ENCODE results near the gene SMIM14.
"Not testable (repeated sequence)": the region's sequence is repeated elsewhere in the genome, so short reads cannot be mapped to it uniquely, and the experiment has no call there.

Gene SMIM14

GRCh38 chr4:39518484-39518883, 120.2 kb downstream of the SMIM14 start:
- Histone ChIP-seq H3K27me3 (ENCODE audit: control insufficient read depth, low read length) (no peaks in the 10 kb centered on the region), H3K4me2 (ENCODE audit: low read length) (no peak overlapping the region), H3K9me3 (ENCODE audit: control insufficient read depth, insufficient read depth, low read length) (no peaks in the 10 kb centered on the region), H3K27ac (ENCODE audit: low read depth, low read length) (no peak overlapping the region), H3K4me1 (ENCODE audit: control insufficient read depth, low read length) (no peaks in the 10 kb centered on the region), H3K79me2 (ENCODE audit: control insufficient read depth, low read length) (0 out of 2 replicates have a peak, but pooled peaks cover 3% of the 10 kb centered on the region), H3K9me2 (replicated peaks; ENCODE audit: control insufficient read depth, low read length) (no peaks in the 10 kb centered on the region), H3K36me3 (ENCODE audit: control insufficient read depth, low read length) (peaks cover 3% of the 10 kb centered on the region; the same call in 1 of the 2 replicates), H4K20me1 (ENCODE audit: control insufficient read depth, insufficient read depth, low read depth, low read length) (no peaks in the 10 kb centered on the region), H3K4me3 (ENCODE audit: low read length) (no peak overlapping the region), H3F3A (ENCODE audit: control insufficient read depth, insufficient read depth) (no peaks in the 10 kb centered on the region; the same call in 1 of the 2 replicates)
- TF ChIP-seq EZH2phosphoT487 (IDR thresholded peaks at IDR 0.05; ENCODE audit: borderline replicate concordance, low read length) (no peak), CTCF (IDR thresholded peaks at IDR 0.05; ENCODE audit: low read depth, low read length, poor library complexity, severe bottlenecking) (no peak)

DNA sequence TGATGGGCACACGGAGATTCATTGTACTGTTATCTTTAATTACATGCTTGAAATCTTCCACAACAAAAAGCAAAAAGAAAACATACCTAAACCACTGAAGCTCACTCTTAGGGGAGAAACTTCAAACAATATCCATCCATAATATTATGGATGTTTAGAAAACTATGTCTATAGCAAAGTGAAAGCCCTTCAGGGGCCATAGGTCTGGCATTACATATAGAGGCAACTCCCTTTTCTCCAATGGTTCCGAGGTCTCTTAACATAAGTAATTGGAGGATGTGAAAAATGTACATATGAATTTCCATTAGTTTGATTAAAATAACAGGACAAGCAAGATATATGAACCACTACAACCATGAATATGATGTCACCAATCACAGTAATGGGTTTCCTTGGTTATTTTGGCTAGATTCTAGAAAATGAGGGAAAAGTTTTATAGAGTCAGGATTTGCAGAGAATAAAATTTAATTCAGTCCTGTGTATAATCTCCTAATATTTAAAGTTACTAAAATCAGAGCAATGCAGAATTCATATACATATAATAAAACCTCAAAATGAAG, 122.2 kb downstream of the SMIM14 start:
- H3K4me3 ChIP-seq (ENCODE audit: low read length) = no peak overlapping the region
- peaks cover 10% of the 10 kb centered on the region for H3K36me3 ChIP-seq (ENCODE audit: control insufficient read depth, low read length)
- H3K9me2 ChIP-seq (replicated peaks; ENCODE audit: control insufficient read depth, low read length) = no peaks in the 10 kb centered on the region
- no peaks in the 10 kb centered on the region for H3K79me2 ChIP-seq (ENCODE audit: control insufficient read depth, low read length)
- TF ChIP-seq EZH2phosphoT487 (IDR thresholded peaks at IDR 0.05; ENCODE audit: borderline replicate concordance, low read length) = no peak
- no peak for TF ChIP-seq CTCF (IDR thresholded peaks at IDR 0.05; ENCODE audit: low read depth, low read length, poor library complexity, severe bottlenecking)
- no peaks in the 10 kb centered on the region for H4K20me1 ChIP-seq (ENCODE audit: control insufficient read depth, insufficient read depth, low read depth, low read length)
- no peaks in the 10 kb centered on the region for H3K4me1 ChIP-seq (ENCODE audit: control insufficient read depth, low read length)
- H3K27ac ChIP-seq (ENCODE audit: low read depth, low read length) = no peak overlapping the region
- no peak overlapping the region for H3K4me2 ChIP-seq (ENCODE audit: low read length)
- no peaks in the 10 kb centered on the region for H3F3A ChIP-seq (ENCODE audit: control insufficient read depth, insufficient read depth)
- H3K9me3 ChIP-seq (ENCODE audit: control insufficient read depth, insufficient read depth, low read length) = no peaks in the 10 kb centered on the region
- H3K27me3 ChIP-seq (ENCODE audit: control insufficient read depth, low read length) = no peaks in the 10 kb centered on the region

DNA sequence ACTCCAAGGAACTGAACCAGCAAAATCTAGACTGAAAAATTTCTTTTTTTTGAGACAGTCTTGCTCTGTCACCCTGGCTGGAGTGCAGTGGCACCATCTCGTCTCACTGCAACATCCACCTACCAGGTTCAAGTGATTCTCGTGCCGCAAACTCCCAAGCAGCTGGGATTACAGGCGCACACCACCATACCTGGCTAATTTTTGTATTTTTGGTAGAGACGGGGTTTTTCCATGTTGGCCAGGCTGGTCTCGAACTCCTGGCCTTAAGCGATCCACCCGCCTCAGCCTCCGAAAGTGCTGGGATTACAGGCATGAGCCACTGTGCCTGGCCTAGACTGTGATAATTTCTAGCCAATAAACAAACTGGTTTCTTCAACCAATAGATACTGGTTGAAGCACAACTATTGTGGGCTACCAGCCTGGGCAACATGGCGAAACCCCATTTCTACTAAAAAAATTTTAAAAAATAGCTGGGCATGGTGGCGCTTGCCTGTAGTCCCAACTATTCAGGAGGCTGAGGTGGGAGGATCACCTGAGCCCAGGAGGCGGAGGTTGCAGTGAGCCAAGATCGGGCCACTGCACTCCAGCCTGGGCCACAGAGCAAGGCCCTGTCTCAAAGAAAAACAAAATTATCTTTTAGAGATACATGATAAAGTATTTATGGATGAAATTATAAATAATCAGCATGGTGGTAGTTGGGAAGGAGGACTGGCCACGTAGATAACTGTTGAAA, 122.8 kb downstream of the SMIM14 start:
- H3K4me3 ChIP-seq (ENCODE audit: low read length); H4K20me1 ChIP-seq (ENCODE audit: control insufficient read depth, insufficient read depth, low read depth, low read length); H3K79me2 ChIP-seq (ENCODE audit: control insufficient read depth, low read length); H3K9me2 ChIP-seq (replicated peaks; ENCODE audit: control insufficient read depth, low read length); H3K4me2 ChIP-seq (ENCODE audit: low read length); H3K4me1 ChIP-seq (ENCODE audit: control insufficient read depth, low read length); H3F3A ChIP-seq (ENCODE audit: control insufficient read depth, insufficient read depth); H3K27ac ChIP-seq (ENCODE audit: low read depth, low read length); H3K9me3 ChIP-seq (ENCODE audit: control insufficient read depth, insufficient read depth, low read length); H3K27me3 ChIP-seq (ENCODE audit: control insufficient read depth, low read length): not testable (repeated sequence)
- peaks cover 10% of the 10 kb centered on the region for H3K36me3 ChIP-seq (ENCODE audit: control insufficient read depth, low read length)

- H3K4me2 ChIP-seq (ENCODE audit: low read length) = no peak overlapping the region
- no peaks in the 10 kb centered on the region for H3K4me1 ChIP-seq (ENCODE audit: control insufficient read depth, low read length)
- no peak for TF ChIP-seq CTCF (IDR thresholded peaks at IDR 0.05; ENCODE audit: low read depth, low read length, poor library complexity, severe bottlenecking)
- no peak for TF ChIP-seq EZH2phosphoT487 (IDR thresholded peaks at IDR 0.05; ENCODE audit: borderline replicate concordance, low read length)
- H3K9me2 ChIP-seq (replicated peaks; ENCODE audit: control insufficient read depth, low read length) = no peaks in the 10 kb centered on the region
- no peaks in the 10 kb centered on the region for H3K9me3 ChIP-seq (ENCODE audit: control insufficient read depth, insufficient read depth, low read length)
- no peak overlapping the region for H3K4me3 ChIP-seq (ENCODE audit: low read length)
- no peaks in the 10 kb centered on the region for H3K79me2 ChIP-seq (ENCODE audit: control insufficient read depth, low read length)
- H3K27ac ChIP-seq (ENCODE audit: low read depth, low read length) = no peak overlapping the region
- no peaks in the 10 kb centered on the region for H3F3A ChIP-seq (ENCODE audit: control insufficient read depth, insufficient read depth)
- H3K36me3 ChIP-seq (ENCODE audit: control insufficient read depth, low read length) = peaks cover 18% of the 10 kb centered on the region
- H3K27me3 ChIP-seq (ENCODE audit: control insufficient read depth, low read length) = no peaks in the 10 kb centered on the region
- no peaks in the 10 kb centered on the region for H4K20me1 ChIP-seq (ENCODE audit: control insufficient read depth, insufficient read depth, low read depth, low read length)
Observed at GRCh38 chr4:39514888-39515401, 123.7 kb downstream of the SMIM14 start.

GRCh38 chr4:39514266-39514665, 124.4 kb downstream of the SMIM14 start:
- not testable (repeated sequence) for H3K4me3 ChIP-seq (ENCODE audit: low read length); H3K4me1 ChIP-seq (ENCODE audit: control insufficient read depth, low read length); H3F3A ChIP-seq (ENCODE audit: control insufficient read depth, insufficient read depth); H3K9me3 ChIP-seq (ENCODE audit: control insufficient read depth, insufficient read depth, low read length); H3K27me3 ChIP-seq (ENCODE audit: control insufficient read depth, low read length); H3K79me2 ChIP-seq (ENCODE audit: control insufficient read depth, low read length); H3K4me2 ChIP-seq (ENCODE audit: low read length); H4K20me1 ChIP-seq (ENCODE audit: control insufficient read depth, insufficient read depth, low read depth, low read length); H3K9me2 ChIP-seq (replicated peaks; ENCODE audit: control insufficient read depth, low read length); H3K27ac ChIP-seq (ENCODE audit: low read depth, low read length)
- peaks cover 25% of the 10 kb centered on the region for H3K36me3 ChIP-seq (ENCODE audit: control insufficient read depth, low read length)
